GM19452 (cell line): Measurements from ENCODE around the gene TP53AIP1.

Experiments
- ATAC-seq: cut with Tn5 transposase; IDR thresholded peaks from one replicate; pipeline ENCODE4 v1.9.1; 2021; ENCODE audit not compliant: unreplicated experiment

The TP53AIP1 gene

GRCh38 chr11:128892866-128893565 is 49.7 kb downstream of the TP53AIP1 start:
- ATAC-seq, result no peak

DNA sequence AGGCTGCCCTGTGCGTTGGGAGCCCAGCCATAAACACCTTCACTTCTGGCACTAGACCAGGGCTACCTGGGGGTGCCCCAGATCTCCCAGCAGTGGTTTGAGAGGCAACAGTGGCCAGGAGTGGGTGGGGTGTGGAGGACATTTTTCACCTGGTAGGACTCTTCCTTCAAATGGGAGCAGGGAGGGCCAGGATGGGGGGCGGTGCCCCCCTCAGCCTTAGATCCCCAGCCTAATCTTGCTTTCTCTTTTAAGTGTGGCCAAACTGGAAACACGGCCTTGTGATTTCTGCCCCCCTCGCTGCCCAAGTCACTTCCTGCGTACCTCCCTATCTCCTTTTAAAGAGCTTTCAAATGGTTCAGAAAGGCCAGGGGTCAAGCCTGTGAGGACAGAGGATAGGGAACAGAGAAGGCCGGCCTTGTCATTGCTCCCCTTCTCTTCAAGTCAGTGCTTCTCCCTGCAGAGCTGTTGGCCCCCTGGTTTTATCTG is 50.7 kb downstream of the TP53AIP1 start:
- no peak for ATAC-seq

- ATAC-seq, result no peak
Observed at GRCh38 chr11:128890543-128891368, 51.9 kb downstream of the TP53AIP1 start, which contains the start of gene KCNJ5. Gene KCNJ5, plus strand, starts transcription at chr11:128891356. Its CDS starts 19,918 bp downstream, at chr11:128911274.

DNA sequence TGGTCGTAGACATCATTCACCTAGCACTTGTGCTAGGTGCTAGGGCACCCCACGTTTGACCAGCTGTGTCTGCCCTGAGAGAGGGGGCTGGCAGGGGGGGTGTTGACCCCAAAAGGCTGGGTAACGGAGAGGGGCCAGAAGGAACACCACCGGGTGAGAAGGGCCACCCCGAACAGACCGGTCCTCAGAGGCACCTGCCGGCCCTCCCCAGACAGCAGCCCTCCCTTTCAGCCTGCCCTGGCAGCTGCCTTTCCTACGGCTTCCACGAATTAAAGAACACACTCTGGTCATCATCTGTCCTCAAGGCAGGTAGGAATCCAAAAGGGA is 52.5 kb downstream of the TP53AIP1 start:
- no peak for ATAC-seq

- ATAC-seq, result no peak
Observed at GRCh38 chr11:128889657-128890213, 52.9 kb downstream of the TP53AIP1 start.

DNA sequence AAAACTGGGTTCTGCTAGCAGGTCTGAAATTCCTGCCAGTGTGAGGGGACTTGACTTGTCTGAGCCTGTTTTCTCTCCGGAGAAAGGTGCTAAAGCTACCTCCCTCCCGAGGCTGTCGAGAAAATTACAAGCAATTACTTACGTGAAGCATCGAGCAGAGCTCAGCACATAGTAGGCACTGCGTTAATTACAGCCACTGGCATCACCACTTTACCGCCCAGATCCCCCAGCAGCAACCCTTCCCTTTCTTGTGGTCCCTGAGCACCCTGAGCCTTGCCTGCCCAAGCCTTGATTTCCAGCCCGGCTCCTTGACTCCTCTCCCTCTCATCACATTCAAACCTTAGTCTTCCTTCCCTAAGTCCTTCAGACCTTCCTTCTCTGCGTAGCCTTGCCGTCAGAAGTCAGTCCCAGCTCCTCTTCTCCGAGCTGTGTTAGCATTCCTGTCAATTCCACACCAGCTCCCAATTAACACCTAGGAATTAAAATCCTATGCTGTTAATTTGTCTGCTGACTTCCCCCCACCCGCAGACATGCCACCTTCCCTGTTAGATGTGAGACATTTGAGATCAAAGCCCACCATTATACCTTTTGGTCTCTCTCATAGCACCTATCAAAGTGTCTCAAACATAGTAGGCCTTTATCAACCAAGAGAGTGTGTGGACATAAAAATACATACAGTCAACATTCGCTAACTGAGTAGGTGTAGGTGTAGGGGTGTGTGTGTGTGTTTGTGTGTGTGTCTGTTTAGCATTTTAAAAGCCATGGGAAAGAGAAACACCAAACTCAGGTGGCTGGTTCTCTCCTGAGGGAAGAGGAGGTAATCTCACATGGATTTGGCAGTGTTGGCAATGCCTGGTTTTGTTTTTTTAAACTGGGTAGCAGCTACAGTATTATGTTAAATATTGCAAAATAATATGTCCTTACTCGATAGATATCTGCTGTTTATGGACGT is 54.4 kb downstream of the TP53AIP1 start:
- no peak for ATAC-seq

- ATAC-seq, result no peak
Observed at GRCh38 chr11:128886406-128887124, 56.1 kb downstream of the TP53AIP1 start.
